GM19397 (cell line): Measurements from ENCODE around the gene ILRUN.
"Not testable (repeated sequence)": the region's sequence is repeated elsewhere in the genome, so short reads cannot be mapped to it uniquely, and the experiment has no call there.

Experiments used
- ATAC-seq: cut with Tn5 transposase; IDR thresholded peaks from one replicate; pipeline ENCODE4 v1.9.1; 2021; ENCODE audit warnings: mild to moderate bottlenecking, moderate library complexity; ENCODE audit not compliant: unreplicated experiment

Gene ILRUN

DNA sequence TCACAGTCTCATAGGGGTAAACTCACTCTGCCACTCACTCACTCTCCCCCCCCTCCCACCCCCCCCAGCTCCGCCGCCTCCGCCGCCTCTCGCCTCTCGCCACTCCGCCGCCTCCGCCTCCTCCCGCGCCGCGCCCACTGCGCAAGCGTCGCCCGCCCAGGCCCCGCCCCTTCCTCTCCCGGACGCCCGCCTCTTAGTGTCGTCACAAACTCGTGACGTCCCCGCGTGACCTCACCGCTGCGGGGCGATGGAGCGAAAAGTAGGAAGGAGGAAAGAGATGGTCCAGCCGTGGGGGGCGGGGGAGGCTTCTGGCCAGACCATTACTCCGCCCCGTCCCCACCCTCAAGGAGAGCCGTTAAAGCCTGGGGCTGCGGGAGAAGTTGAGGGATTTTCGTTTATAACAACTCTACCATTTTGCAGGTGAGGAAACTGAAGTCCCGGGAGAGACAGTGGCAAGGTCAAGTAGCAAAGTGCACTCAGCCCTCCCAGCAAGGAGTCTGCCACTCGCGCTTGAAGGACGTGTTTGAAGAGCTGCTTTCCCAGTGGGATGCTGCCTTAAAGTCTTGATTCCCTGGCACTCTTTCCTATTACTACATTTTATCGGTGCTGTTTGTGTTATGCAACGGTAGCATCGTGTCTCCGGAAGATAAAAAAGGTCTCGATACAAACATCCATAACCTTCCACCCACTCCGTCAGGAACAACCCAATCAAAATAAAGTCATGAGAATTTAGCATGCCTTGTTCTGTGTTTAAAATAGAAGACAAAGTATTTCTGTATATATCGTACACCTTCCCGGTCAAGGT, at the start of gene ILRUN:
Gene ILRUN, minus strand, starts transcription at position 29 of the 805 bp plus-strand sequence. CDS start 164 bp downstream, outside the sequence.
- peak; percentile 83 for ATAC-seq

DNA sequence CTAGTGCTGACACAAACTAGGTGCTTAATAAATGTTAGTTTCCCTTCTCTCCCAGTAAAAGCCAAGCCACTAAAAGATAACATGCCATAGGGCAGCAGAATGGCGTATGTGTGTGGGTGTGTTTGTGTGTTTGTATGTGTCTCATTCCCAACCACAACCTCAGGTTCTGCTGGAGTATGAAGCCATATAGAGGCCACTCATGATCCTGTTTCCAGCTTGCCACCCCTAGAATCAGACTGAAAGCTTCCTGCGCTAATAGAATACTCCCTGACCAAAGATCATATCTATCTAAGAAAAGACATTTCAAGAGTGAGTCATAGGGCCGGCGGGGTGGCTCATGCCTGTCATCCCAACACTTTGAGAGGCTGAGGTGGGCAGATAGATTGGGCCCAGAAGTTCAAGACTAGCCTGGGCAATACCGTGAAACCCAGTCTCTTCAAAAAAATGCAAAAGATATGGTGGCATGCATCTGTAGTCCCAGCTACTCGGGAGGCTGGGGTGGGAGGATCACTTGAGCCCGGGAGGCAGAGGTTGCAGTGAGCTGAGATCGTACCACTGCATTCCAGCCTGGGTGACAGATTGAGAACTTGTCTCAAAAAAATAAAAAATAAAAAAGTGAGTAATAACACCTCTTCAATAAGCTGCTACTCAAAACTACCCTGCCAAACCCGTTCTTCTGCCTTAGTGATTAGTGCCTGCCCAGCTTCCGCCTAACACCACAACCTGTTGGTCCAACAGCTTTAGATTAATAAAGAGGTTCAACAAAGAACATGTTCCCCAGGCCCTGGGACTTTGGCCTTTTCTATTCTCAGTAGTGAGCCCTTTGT, 48.9 kb upstream of the ILRUN start:
- ATAC-seq: no peak

DNA sequence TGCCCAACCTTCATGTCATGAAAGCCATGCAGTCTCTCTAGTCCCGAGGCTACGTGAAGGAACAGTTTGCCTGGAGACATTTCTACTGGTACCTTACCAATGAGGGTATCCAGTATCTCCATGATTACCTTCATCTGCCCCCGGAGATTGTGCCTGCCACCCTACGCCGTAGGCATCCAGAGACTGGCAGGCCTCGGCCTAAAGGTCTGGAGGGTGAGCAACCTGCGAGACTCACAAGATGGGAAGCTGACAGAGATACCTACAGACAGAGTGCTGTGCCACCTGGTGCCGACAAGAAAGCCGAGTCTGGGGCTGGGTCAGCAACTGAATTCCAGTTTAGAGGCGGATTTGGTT, 47.7 kb upstream of the ILRUN start:
- ATAC-seq: not testable (repeated sequence)

DNA sequence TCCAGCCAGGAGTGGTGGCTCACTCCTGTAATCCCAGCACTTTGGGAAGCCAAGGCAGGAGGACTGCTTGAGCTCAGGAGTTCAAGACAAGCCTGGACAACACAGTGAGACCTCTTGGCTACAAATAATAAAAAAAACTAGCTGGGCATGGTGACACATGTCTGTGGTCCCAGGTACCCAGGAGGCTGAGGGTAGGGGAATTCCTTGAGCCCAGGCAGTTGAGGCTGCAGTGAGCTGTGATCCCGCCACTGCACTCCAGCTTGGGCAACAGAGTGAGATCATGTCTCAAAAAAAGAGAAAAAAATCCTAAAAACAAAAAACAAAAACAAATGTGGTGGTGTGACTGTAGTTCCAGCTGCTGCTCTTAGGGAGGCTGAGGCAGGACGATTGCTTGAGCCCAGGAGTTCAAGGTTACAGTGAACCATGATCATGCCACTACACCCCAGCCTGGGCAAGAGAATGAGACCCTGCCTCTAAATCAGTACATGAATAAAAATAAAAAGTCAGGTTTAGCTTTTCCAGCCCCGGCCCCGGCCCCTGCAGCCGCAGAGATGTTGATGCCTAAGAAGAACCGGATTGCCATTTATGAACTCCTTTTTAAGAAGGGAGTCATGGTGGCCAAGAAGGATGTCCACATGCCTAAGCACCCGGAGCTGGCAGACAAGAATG, 47.2 kb upstream of the ILRUN start:
- ATAC-seq: no peak

DNA sequence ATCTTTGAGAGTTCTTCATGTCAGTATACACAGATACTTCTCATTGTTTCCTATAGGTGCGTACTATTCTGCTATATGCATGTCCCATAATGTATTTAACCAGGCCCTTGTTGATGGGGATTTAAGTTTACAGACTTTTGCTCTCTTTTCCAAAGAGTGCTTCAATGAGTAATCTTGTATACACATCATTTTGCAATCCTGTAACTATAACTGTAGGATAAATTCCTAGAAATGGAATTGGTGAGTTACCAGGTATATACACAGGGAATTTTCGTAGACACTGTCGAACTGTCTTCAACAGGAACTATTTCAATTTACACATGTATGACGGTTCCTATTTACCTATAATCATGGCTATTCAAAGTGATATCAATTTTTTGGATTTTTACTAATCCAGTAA, 45.5 kb upstream of the ILRUN start:
- ATAC-seq: no peak

DNA sequence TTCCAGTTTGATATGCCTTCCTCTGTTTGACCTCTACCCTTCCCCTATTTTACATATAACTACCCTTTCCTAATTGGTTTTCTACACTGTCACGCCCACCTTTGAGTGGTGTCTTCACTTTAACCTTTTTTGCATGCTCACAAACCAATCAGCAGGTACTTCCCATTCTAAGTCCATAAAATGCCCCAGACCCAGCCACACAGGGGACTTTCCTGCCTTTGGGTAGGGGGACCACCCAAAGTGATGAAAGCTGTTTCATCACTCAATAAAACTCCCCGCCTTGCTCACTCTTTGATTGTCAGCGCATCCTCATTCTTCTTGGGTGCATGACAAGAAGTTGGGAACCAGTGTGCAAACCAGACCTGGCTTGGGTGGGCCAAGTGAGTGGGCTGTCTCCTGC, 40.3 kb upstream of the ILRUN start:
- no peak for ATAC-seq

DNA sequence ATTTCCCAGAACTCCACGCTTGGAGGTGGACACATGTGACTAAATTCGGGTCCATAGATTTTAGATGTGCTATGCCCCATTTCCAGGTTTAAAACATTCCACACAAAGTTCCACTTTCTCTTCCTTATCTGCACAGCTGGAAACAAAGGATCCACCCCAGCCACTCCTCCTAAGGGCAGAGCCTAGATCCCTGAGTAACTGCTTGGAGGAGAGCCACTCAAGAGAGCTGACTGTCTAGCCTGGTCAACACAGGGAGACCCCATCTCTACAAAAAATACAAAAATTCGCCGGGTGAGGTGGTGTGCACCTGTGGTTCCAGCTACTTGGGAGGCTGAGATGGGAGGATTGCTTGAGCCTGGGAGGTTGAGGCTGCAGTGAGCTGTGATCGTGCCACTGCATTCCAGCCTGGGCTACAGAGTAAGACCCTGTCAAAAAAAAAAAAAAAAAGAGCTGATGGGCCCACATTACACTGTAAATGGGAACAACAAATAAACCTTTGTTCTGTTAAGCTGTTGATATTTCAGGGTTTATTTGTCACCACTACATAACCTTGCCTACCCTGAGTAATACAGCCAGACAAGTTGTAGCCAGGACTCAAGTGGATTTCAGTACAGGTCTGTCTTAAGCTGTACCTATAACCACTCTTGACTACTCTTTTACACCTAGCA, 35.0 kb upstream of the ILRUN start:
- no peak for ATAC-seq

DNA sequence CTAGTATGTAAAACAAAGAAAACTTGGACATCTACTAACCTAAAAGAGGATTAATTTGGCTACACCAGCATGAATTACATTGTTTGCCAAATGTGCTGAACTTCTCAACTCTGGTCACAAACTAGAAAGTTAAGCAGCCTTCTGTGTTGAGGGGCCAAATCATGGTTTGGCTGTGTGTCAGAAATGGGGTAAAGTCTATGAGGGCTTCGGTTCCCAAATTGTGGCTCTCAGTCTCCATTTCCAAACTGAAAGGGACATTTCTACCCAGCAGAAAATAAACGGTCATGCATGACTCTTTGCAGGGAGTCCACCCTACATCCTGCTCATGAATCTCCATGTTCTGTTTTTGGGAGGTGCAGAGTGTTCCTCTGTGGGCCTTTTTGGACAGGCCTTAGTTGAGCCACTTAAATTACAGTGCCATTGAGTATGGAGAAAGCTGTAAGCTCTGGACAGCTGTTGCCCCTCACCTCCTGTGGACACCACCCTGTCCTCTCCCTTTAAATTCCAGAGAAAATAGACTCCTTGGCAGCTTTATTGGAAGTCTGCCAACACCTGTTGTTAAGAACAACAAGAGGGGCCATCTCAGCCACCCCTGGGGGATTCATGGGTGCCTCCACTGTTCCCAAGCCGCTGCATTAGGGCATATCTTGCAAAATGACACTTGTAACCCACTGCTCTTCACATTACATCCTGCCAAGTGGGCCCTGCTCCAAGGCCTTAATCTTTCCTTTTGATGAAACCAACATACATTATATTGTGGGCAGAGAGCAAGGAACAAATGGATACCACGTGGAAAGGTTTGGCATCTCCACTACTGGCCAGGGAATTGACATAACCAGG, 33.3 kb upstream of the ILRUN start:
- ATAC-seq: no peak

DNA sequence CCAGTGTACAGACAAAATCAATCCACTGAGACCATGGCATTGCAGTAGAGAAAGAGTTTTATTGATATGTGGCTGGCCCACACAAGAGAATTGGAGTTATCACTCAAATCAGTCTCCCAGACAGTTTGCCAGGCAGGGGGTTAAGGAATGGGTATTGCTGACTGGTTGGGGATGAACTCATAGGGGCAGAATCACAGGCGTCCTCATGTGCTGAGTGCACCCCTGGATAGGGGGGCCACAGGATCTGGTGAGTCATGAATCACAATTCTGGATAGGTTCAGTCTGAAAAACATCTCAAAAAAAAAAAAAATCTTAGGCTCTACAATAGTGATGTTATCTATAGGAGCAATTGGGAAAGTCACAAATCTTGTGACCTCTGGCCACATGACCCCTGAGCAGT, 29.5 kb upstream of the ILRUN start:
- ATAC-seq: no peak

DNA sequence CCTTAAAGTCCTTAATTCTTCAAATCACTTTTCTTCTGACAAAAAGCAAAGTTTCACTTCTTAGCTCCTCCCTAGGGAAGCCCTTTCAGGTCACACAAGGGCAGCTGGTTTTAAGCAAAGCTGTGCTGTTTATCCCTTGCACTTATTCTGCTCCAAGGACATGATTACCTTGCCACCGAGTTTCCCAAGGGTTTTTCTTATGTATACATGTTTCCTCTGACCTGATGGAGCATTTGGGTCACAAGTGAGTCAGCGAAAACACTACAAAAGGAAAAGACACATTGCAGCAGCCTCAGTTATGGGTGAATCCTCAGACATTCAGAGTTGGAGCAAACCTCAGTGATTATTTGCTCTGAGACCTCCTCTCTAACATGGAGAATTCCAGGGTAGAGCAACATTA, 26.6 kb upstream of the ILRUN start:
- ATAC-seq: no peak

DNA sequence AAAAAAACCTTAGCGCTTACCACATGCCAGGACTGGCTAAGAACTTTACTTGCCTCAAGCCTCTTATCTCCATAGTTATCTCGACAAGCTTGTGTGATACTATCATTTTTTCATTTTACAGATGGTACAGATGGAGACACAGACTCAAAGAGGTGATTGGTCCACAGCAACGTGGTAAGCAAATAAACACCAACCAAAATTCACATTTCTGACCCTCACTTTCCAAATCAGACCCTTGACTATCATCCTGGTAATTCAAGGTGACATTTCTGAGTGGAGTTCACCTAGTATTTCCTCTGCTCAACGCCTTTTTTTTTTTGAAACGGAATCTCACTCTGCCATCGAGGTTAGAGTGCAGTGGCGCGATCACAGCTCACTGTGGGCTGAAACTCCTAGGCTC, 25.9 kb upstream of the ILRUN start:
- ATAC-seq: no peak

DNA sequence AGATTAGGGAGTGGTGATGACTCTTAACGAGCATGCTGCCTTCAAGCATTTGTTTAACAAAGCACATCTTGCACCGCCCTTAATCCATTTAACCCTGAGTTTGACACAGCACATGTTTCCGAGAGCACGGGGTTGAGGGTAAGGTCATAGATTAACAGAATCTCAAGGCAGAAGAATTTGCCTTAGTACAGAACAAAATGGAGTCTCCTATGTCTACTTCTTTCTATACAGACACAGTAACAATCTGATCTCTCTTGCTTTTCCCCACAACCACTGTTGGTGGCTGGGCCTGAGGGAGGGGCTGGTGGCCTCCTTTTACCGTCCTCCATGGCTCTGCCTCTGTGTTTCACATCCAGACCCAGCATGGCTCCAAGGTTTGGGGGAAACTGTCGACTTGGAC, 23.6 kb upstream of the ILRUN start:
- ATAC-seq: not testable (repeated sequence)

DNA sequence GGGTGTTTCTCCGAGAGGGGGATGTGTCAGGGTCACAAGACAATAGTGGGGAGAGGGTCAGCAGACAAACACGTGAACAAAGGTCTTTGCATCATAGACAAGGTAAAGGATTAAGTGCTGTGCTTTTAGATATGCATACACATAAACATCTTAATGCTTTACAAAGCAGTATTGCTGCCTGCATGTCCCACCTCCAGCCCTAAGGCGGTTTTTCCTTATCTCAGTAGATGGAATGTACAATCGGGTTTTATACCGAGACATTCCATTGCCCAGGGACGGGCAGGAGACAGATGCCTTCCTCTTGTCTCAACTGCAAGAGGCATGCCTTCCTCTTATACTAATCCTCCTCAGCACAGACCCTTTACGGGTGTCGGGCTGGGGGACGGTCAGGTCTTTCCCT, 23.1 kb upstream of the ILRUN start:
- ATAC-seq: not testable (repeated sequence)

DNA sequence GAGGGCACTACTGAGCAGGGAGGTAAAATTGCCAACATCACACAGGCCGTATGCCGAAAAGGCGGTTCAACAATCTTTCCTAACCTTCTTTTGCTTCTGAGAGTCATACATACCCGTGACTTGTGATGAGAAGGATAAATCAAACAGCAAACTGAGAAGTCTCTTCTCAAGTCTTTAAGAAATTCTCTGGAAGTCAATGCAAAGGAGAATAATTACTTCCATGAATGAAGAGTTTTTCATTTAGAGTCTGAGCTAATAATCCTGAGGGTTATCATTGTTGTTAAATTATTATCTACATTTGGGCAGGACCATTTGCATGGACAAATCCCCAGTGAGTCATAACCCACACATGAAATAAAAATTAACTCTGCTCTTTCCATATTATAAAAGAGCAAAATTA, 22.4 kb upstream of the ILRUN start:
- no peak for ATAC-seq

DNA sequence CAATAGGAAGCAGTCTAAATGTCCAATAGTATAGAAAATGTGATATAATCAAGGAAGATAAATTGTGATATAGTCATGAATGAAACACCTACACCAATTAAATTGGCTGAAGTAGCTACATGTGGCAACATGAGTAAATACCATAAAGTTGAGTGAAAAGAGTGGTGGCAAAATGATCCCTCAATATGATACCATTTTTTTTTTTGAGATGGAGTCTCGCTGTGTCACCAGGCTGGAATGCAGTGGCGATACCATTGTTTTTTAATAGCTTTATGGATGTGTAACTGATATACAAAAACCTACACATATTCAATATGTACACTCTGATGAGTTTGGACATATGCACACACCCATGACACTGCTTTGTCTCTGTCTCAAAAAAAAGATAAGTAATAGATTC, 20.9 kb upstream of the ILRUN start:
- ATAC-seq: no peak

DNA sequence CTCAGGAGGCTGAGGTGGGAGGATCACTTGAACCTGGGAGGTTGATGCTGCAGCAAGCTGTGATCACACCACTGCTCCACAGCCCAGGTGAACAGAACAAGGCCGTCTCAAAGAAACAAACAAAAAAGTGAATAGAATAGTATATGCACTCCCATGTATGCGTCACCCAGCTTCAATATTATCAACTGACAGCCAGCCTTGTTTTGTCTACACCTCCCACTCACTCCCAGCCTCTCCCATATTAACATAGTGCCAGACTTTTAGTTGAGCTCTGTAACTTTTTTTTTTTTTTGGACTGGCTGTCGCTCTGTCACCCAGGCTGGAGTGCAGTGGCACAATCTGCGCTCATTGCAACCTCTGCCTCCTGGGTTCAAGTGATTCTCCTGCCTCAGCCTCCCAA, 18.1 kb upstream of the ILRUN start:
- ATAC-seq: no peak

DNA sequence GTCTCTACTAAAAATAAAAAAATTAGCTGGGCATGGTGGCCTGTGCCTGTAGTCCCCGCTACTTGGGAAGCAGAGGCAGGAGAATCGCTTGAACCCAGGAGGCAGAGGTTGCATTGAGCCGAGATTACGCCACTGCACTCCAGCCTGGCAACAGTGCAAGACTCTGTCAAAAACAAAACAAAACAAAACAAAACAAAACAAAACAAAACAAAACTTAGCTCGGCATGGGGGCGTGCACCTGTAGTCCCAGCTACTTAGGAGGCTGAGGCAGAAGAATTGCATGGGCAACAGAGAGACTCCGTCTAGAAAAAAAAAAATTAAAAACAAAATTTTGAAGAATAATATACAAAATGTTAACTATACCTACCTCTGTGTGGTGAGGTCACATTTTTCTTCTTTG, 16.3 kb upstream of the ILRUN start:
- ATAC-seq: not testable (repeated sequence)

DNA sequence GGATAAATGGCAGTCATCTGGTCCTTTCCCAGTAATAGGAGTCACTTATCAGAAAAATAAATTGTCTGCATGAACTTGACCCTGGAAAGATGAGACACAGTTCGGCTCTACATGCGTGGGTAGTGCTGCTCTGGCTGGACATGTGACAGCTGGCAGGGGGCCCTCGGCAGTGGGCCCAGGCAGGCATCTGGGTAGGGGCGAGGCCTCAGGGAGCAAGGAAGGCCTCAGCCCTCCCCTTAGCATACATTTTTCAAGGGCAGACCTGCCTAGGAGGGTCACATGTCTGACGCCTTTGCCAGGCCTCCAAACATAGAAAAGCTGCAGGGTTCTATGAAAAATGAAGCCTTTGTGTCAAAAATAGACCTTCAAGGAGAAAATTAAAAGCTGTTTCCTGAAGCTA, 12.8 kb upstream of the ILRUN start:
- ATAC-seq: no peak

DNA sequence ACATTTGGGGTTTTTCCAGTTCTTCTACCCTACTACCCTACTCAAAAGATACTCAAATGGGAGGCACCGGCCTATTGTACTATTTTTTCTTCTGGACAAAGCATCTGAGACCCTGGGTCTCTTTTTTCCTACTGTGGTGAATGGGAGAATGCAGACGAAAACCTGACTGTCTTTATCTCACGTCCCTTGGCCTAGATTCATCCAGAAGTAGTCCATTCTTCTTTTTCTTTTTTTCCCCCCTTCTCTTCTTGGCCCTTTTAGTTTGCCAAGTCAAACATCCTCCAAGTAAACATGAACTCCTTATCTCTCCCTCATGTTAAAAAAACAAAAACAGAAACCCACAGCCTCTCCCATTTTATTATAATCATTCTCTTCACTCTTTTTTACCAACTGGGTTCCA, 8.7 kb upstream of the ILRUN start:
- ATAC-seq: no peak

DNA sequence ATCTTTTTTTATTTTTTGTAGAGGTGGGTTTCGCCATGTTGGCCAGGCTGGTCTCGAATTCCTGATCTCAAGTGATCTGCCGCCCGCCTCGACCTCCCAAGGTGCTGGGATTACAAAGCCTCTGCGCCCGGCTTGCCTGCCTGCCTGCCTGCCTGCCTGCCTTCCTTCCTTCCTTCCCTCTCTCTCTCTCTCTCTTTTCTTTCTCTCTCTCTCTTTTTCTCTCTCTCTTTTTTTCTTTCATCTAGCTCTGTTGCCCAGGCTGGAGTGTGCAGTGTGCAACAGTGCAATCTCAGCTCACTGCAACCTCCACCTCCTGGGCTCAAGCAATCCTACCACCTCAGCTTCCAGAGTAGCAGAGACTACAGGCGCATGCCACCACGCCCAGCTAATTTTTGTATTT, 4.6 kb upstream of the ILRUN start:
- ATAC-seq: no peak
